ENCODE results near the gene C1orf105.

C1orf105 gene

DNA sequence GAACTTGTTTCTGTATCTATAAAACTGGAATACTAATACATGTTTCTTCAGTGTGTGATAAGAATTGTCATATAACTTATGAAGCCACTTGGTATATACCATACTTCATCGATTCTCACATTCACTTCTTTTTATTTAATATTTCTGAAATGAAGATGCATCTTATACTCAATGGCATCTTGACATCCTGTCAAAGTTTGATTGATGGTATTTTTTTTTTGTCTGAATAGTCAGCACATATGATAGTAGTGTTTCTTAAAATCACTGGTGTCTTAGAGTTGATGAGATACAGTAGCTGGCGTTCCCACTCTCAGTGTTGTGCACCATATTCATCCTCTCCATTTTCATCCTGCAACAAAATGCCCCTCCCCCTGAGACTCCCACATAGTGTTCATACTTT lies 34.4 kb upstream of the C1orf105 start:
- Histone ChIP-seq H3K27me3 (ENCODE audit: control insufficient read depth, insufficient read depth, low read length) (no peaks in the 10 kb centered on the region), H3K4me1 (ENCODE audit: control insufficient read depth, insufficient read depth, low read length) (peaks cover 18% of the 10 kb centered on the region), H3K4me3 (ENCODE audit: low read length) (no peak overlapping the region)

GRCh38 chr1:172388490-172388889 lies 32.0 kb upstream of the C1orf105 start:
- no peaks in the 10 kb centered on the region for H3K27me3 ChIP-seq (ENCODE audit: control insufficient read depth, insufficient read depth, low read length)
- no peak overlapping the region for H3K9ac ChIP-seq (ENCODE audit: low read length)
- no peaks in the 10 kb centered on the region for H3K36me3 ChIP-seq (ENCODE audit: control insufficient read depth, insufficient read depth, low read length)
- H3K27ac ChIP-seq (ENCODE audit: low read depth, low read length) = no peak overlapping the region
- peaks cover 14% of the 10 kb centered on the region for H3K4me1 ChIP-seq (ENCODE audit: control insufficient read depth, insufficient read depth, low read length)
- no peak overlapping the region for H3K4me3 ChIP-seq (ENCODE audit: low read length)

More for the DNA sequence above, 34.4 kb upstream of the C1orf105 start:
- no peak overlapping the region for H3K9ac ChIP-seq (ENCODE audit: low read length)
- H3K27ac ChIP-seq (ENCODE audit: low read depth, low read length) = no peak overlapping the region
- H3K36me3 ChIP-seq (ENCODE audit: control insufficient read depth, insufficient read depth, low read length) = no peaks in the 10 kb centered on the region

DNA sequence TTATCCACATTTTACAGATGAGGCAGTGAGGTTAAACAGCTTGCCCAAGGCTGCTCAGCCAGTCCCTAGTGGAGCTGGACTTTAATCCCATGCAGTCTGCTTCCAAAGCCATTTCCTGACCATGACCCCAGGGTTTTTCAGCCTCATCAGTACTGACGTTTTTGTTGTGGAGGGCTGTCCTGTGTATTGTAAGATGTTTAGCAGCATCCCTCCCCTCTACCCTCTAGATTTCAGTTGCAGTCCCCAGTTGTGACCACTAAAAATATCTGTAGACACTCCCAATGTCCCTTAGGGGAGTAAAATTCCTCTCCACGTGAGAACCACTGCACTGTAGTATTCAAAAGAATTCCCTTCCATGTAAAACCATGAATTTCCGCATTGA lies 30.2 kb upstream of the C1orf105 start:
- Histone ChIP-seq H3K27ac (ENCODE audit: low read depth, low read length) (peak overlapping the region; percentile 60), H3K9ac (ENCODE audit: low read length) (no peak overlapping the region), H3K4me1 (ENCODE audit: control insufficient read depth, insufficient read depth, low read length) (peaks cover 21% of the 10 kb centered on the region), H3K4me3 (ENCODE audit: low read length) (no peak overlapping the region), H3K27me3 (ENCODE audit: control insufficient read depth, insufficient read depth, low read length) (no peaks in the 10 kb centered on the region), H3K36me3 (ENCODE audit: control insufficient read depth, insufficient read depth, low read length) (no peaks in the 10 kb centered on the region)

GRCh38 chr1:172390683-172391551 lies 29.6 kb upstream of the C1orf105 start:
- Histone ChIP-seq H3K27me3 (ENCODE audit: control insufficient read depth, insufficient read depth, low read length) (no peaks in the 10 kb centered on the region), H3K36me3 (ENCODE audit: control insufficient read depth, insufficient read depth, low read length) (no peaks in the 10 kb centered on the region), H3K4me1 (ENCODE audit: control insufficient read depth, insufficient read depth, low read length) (peaks cover 21% of the 10 kb centered on the region), H3K9ac (ENCODE audit: low read length) (no peak overlapping the region), H3K4me3 (ENCODE audit: low read length) (no peak overlapping the region), H3K27ac (ENCODE audit: low read depth, low read length) (peak overlapping the region; percentile 60)

DNA sequence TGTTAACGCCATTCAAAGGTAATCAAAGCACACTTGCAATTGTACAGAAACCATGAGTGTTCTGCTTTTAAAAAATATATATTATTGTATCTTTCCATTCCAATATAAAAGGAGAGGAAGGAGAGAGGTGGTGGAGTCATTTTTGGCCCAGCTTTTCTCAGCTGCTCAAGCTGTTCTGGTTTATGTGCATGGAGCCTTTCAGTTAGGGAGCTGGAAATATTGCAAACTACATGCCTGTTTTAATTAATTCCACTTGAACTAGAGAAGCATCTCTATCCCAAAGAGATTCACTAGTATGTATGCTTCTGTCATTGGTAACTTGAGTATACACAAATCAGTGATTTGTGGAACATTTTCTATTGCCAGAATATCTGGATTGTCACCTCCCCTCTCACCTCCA lies 28.5 kb upstream of the C1orf105 start:
- H3K4me3 ChIP-seq (ENCODE audit: low read length) = no peak overlapping the region
- no peaks in the 10 kb centered on the region for H3K27me3 ChIP-seq (ENCODE audit: control insufficient read depth, insufficient read depth, low read length)
- H3K36me3 ChIP-seq (ENCODE audit: control insufficient read depth, insufficient read depth, low read length) = no peaks in the 10 kb centered on the region
- H3K27ac ChIP-seq (ENCODE audit: low read depth, low read length) = peak overlapping the region; percentile 60
- H3K9ac ChIP-seq (ENCODE audit: low read length) = no peak overlapping the region
- peaks cover 24% of the 10 kb centered on the region for H3K4me1 ChIP-seq (ENCODE audit: control insufficient read depth, insufficient read depth, low read length)

DNA sequence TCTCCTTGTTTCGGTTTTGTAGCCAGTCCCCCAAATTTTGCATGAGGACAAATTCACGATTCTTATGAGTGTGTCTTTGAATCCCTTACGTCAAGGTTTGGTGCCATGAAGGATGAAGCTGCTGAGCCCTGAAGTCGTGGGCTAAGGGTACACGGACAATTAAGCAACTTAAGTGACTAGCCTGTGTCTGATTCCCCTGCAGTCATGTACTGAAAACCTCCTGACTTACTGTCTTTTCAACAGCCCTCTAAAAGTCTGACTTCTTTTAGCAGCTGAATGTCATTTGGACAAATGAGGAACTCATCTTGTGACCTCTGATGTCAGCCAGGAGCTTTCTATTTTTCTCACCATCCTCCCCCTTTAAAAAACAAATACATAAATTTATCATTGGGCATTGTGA lies 27.1 kb upstream of the C1orf105 start:
- Histone ChIP-seq H3K9ac (ENCODE audit: low read length) (no peak overlapping the region), H3K4me1 (ENCODE audit: control insufficient read depth, insufficient read depth, low read length) (peaks cover 35% of the 10 kb centered on the region), H3K4me3 (ENCODE audit: low read length) (no peak overlapping the region), H3K27ac (ENCODE audit: low read depth, low read length) (peak overlapping the region; percentile 33), H3K27me3 (ENCODE audit: control insufficient read depth, insufficient read depth, low read length) (no peaks in the 10 kb centered on the region), H3K36me3 (ENCODE audit: control insufficient read depth, insufficient read depth, low read length) (no peaks in the 10 kb centered on the region)

GRCh38 chr1:172394141-172394751 lies 26.2 kb upstream of the C1orf105 start:
- no peaks in the 10 kb centered on the region for H3K36me3 ChIP-seq (ENCODE audit: control insufficient read depth, insufficient read depth, low read length)
- H3K9ac ChIP-seq (ENCODE audit: low read length) = no peak overlapping the region
- peak overlapping the region; percentile 14 for H3K4me3 ChIP-seq (ENCODE audit: low read length)
- H3K4me1 ChIP-seq (ENCODE audit: control insufficient read depth, insufficient read depth, low read length) = peaks cover 41% of the 10 kb centered on the region
- peak overlapping the region; percentile 58 for H3K27ac ChIP-seq (ENCODE audit: low read depth, low read length)
- H3K27me3 ChIP-seq (ENCODE audit: control insufficient read depth, insufficient read depth, low read length) = no peaks in the 10 kb centered on the region

- Histone ChIP-seq H3K9ac (ENCODE audit: low read length) (no peak overlapping the region), H3K4me1 (ENCODE audit: control insufficient read depth, insufficient read depth, low read length) (peaks cover 43% of the 10 kb centered on the region), H3K27me3 (ENCODE audit: control insufficient read depth, insufficient read depth, low read length) (no peaks in the 10 kb centered on the region), H3K4me3 (ENCODE audit: low read length) (no peak overlapping the region), H3K36me3 (ENCODE audit: control insufficient read depth, insufficient read depth, low read length) (no peaks in the 10 kb centered on the region), H3K27ac (ENCODE audit: low read depth, low read length) (no peak overlapping the region)
Observed at GRCh38 chr1:172394811-172395210, 25.7 kb upstream of the C1orf105 start.

GRCh38 chr1:172395576-172395975 lies 24.9 kb upstream of the C1orf105 start:
- peaks cover 47% of the 10 kb centered on the region for H3K4me1 ChIP-seq (ENCODE audit: control insufficient read depth, insufficient read depth, low read length)

GRCh38 chr1:172397221-172397620 lies 23.3 kb upstream of the C1orf105 start:
- Histone ChIP-seq H3K9ac (ENCODE audit: low read length) (no peak overlapping the region), H3K4me3 (ENCODE audit: low read length) (no peak overlapping the region), H3K36me3 (ENCODE audit: control insufficient read depth, insufficient read depth, low read length) (no peaks in the 10 kb centered on the region), H3K27me3 (ENCODE audit: control insufficient read depth, insufficient read depth, low read length) (no peaks in the 10 kb centered on the region), H3K4me1 (ENCODE audit: control insufficient read depth, insufficient read depth, low read length) (peaks cover 47% of the 10 kb centered on the region), H3K27ac (ENCODE audit: low read depth, low read length) (no peak overlapping the region)

More at GRCh38 chr1:172395576-172395975, 24.9 kb upstream of the C1orf105 start:
- Histone ChIP-seq H3K36me3 (ENCODE audit: control insufficient read depth, insufficient read depth, low read length) (no peaks in the 10 kb centered on the region), H3K9ac (ENCODE audit: low read length) (no peak overlapping the region), H3K27me3 (ENCODE audit: control insufficient read depth, insufficient read depth, low read length) (no peaks in the 10 kb centered on the region), H3K27ac (ENCODE audit: low read depth, low read length) (no peak overlapping the region), H3K4me3 (ENCODE audit: low read length) (no peak overlapping the region)

DNA sequence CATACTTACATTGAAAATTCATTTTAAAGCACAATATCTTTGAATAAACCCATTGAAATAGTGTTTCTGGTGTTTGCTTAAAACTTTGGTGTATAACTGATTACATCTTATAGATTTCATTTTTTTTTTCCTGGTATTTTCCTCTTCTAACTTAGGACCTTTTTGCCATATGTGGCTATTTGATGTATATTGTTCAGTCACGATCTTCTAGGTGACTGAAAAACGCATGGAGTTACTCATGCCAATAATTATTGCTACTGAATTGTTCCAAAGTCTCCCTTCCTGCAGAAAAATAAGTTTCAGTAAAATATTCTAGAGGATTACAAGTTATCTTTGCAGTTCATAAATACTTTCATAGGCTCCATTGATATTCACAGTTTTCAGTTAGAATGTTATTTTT lies 22.9 kb upstream of the C1orf105 start:
- peaks cover 47% of the 10 kb centered on the region for H3K4me1 ChIP-seq (ENCODE audit: control insufficient read depth, insufficient read depth, low read length)
- no peaks in the 10 kb centered on the region for H3K36me3 ChIP-seq (ENCODE audit: control insufficient read depth, insufficient read depth, low read length)
- H3K27ac ChIP-seq (ENCODE audit: low read depth, low read length) = peak overlapping the region; percentile 74
- H3K9ac ChIP-seq (ENCODE audit: low read length) = no peak overlapping the region
- no peak overlapping the region for H3K4me3 ChIP-seq (ENCODE audit: low read length)
- H3K27me3 ChIP-seq (ENCODE audit: control insufficient read depth, insufficient read depth, low read length) = no peaks in the 10 kb centered on the region

- H3K27me3 ChIP-seq (ENCODE audit: control insufficient read depth, insufficient read depth, low read length) = no peaks in the 10 kb centered on the region
- peak overlapping the region; percentile 74 for H3K27ac ChIP-seq (ENCODE audit: low read depth, low read length)
- H3K9ac ChIP-seq (ENCODE audit: low read length) = peak overlapping the region; percentile 17
- no peak overlapping the region for H3K4me3 ChIP-seq (ENCODE audit: low read length)
- peaks cover 45% of the 10 kb centered on the region for H3K4me1 ChIP-seq (ENCODE audit: control insufficient read depth, insufficient read depth, low read length)
- H3K36me3 ChIP-seq (ENCODE audit: control insufficient read depth, insufficient read depth, low read length) = no peaks in the 10 kb centered on the region
Observed at GRCh38 chr1:172398193-172398592, 22.3 kb upstream of the C1orf105 start.
